Liver (tissue), 9 donors: ENCODE measurements around the gene DNAJC5G. TPM values are rescaled to one million over a fixed set of nuclear protein-coding genes. Genes with fewer than 3 reads are reported as not detected.

ENCODE experiments used
- DNase-seq: peaks from one replicate; pipeline ENCODE4 v3.0.0-alpha.2; 2017; ENCODE audit warnings: low spot score
- H3K27ac ChIP-seq, 2 donors: one replicate each; pipeline ENCODE4 v1.7.0; 2013; ENCODE audit warnings: inconsistent platforms in 2 of 2, low read length in 2 of 2, control low read depth in 1 of 2, low read depth in 1 of 2, mild to moderate bottlenecking in 1 of 2
- H3K27me3 ChIP-seq, 4 donors: one replicate each; pipeline versions ENCODE4 v1.6.1 to v1.7.0; 2013; ENCODE audit warnings: low read length in 3 of 4, inconsistent platforms in 1 of 4, mild to moderate bottlenecking in 1 of 4, moderate library complexity in 1 of 4; ENCODE audit not compliant: control insufficient read depth in 4 of 4, insufficient read depth in 4 of 4
- H3K36me3 ChIP-seq, 4 donors: one replicate each; pipeline versions ENCODE4 v1.6.1 to v1.7.0; 2013; ENCODE audit warnings: low read length in 3 of 4, mild to moderate bottlenecking in 3 of 4, low read depth in 1 of 4, moderate library complexity in 1 of 4; ENCODE audit not compliant: control insufficient read depth in 4 of 4, insufficient read depth in 3 of 4
- H3K4me1 ChIP-seq, 4 donors: one replicate each; pipeline versions ENCODE4 v1.6.1 to v1.7.0; 2013; ENCODE audit warnings: low read length in 3 of 4, mild to moderate bottlenecking in 3 of 4, moderate library complexity in 1 of 4; ENCODE audit not compliant: control insufficient read depth in 4 of 4, insufficient read depth in 4 of 4
- H3K4me3 ChIP-seq, 3 donors: one replicate each; pipeline versions ENCODE4 v1.6.1 to v1.7.0; 2013; ENCODE audit warnings: low read length in 3 of 3, control low read depth in 1 of 3, low read depth in 1 of 3, mild to moderate bottlenecking in 1 of 3
- H3K9ac ChIP-seq, 2 donors: one replicate each; pipeline ENCODE4 v1.7.0; 2013; ENCODE audit warnings: low read length in 2 of 2, mild to moderate bottlenecking in 2 of 2, moderate library complexity in 2 of 2, control low read depth in 1 of 2, low read depth in 1 of 2
- H3K9me3 ChIP-seq, 4 donors: one replicate each; pipeline versions ENCODE4 v1.6.1 to v1.7.0; 2013; ENCODE audit warnings: low read length in 3 of 4; ENCODE audit not compliant: control insufficient read depth in 4 of 4
- ATF3 ChIP-seq: IDR thresholded peaks from 2 replicates; pipeline ENCODE4 v1.6.1; 2016; ENCODE audit warnings: antibody characterized with exemption
- CTCF ChIP-seq: fragments of 150-350 bp; IDR thresholded peaks from 2 replicates; pipeline ENCODE4 v1.5.1; 2017; ENCODE audit warnings: improper control_type of control experiment, low read depth, low read length; ENCODE audit not compliant: missing input control
- EGR1 ChIP-seq, 2 donors: IDR thresholded peaks; 2 replicates each; pipeline ENCODE4 v1.6.1; 2016 to 2018; ENCODE audit warnings: antibody characterized with exemption in 2 of 2, low read depth in 2 of 2
- FOXA1 ChIP-seq: IDR thresholded peaks from 2 replicates; pipeline ENCODE4 v1.6.1; 2016; ENCODE audit warnings: antibody characterized with exemption
- FOXA2 ChIP-seq: IDR thresholded peaks from 2 replicates; pipeline ENCODE4 v1.6.1; 2016; ENCODE audit warnings: antibody characterized with exemption
- GABPA ChIP-seq, 2 donors: IDR thresholded peaks in 1 of 2; conservative IDR thresholded peaks in 1 of 2; 2 replicates each; pipeline ENCODE4 v1.6.1; 2016; ENCODE audit warnings: antibody characterized with exemption in 2 of 2, mild to moderate bottlenecking in 1 of 2, moderate library complexity in 1 of 2
- HNF4A ChIP-seq, 2 donors: conservative IDR thresholded peaks; 2 replicates each; pipeline ENCODE4 v1.6.1; 2016; ENCODE audit warnings: antibody characterized with exemption in 2 of 2, mild to moderate bottlenecking in 2 of 2
- HNF4G ChIP-seq: IDR thresholded peaks from 2 replicates; pipeline ENCODE4 v1.6.1; 2016; ENCODE audit warnings: antibody characterized with exemption
- MAX ChIP-seq: IDR thresholded peaks from 2 replicates; pipeline ENCODE4 v1.6.1; 2016; ENCODE audit warnings: antibody characterized with exemption
- NR2F2 ChIP-seq: IDR thresholded peaks from 2 replicates; pipeline ENCODE4 v1.6.1; 2016; ENCODE audit warnings: antibody characterized with exemption
- RAD21 ChIP-seq, 2 donors: IDR thresholded peaks; 2 replicates each; pipeline ENCODE4 v1.6.1; 2016; ENCODE audit warnings: antibody characterized with exemption in 2 of 2, mild to moderate bottlenecking in 2 of 2
- REST ChIP-seq: IDR thresholded peaks from 2 replicates; pipeline ENCODE4 v1.6.1; 2016; ENCODE audit warnings: antibody characterized with exemption, mild to moderate bottlenecking
- SP1 ChIP-seq: IDR thresholded peaks from 2 replicates; pipeline ENCODE4 v1.6.1; 2018; ENCODE audit warnings: antibody characterized with exemption, mild to moderate bottlenecking
- ZBTB33 ChIP-seq: IDR thresholded peaks from 2 replicates; pipeline ENCODE4 v1.6.1; 2016; ENCODE audit warnings: antibody characterized with exemption
- WGBS: extraction: QIAGEN DNeasy Blood & Tissue Kit; methylation state at CpG from one replicate; pipeline ENCODE4 v1.1.7; 2013; 5-methylcytosine and 5-hydroxymethylcytosine counted together
- polyA plus RNA-seq, 2 donors: library from polyadenylated mRNA; stranded (reverse) in 1 of 2; unstranded in 1 of 2; fragments of 200-250 nt in 1 of 2; fragments of >200 nt in 1 of 2; fragmentation: Nextera tagmentation in 1 of 2; extraction: Ambion mirVana in 1 of 2; gene quantifications; one replicate each; pipeline versions ENCODE4 v1.2.1 to v1.2.3, GENCODE V29; 2013 to 2015
- total RNA-seq, 2 donors: library from RNA; depleted of rRNA; stranded (reverse); fragments of >200 nt; gene quantifications; one replicate each; pipeline ENCODE4 v1.2.3, GENCODE V29; 2014
- donor health status: healthy.
- donor health status: healthy.
- donor health status: healthy.
- donor health status: healthy.
- donor health status: healthy.

DNAJC5G gene
- total and polyA plus RNA-seq, 4 donors: not detected

- no peak for TF ChIP-seq HNF4A (conservative IDR thresholded peaks at IDR 0.05)
- no peak for TF ChIP-seq ATF3
- TF ChIP-seq SP1: no peak
Observed at GRCh38 chr2:27245116-27245515, 30.1 kb upstream of the DNAJC5G start (continued).

GRCh38 chr2:27245626-27246025 is 29.6 kb upstream of the DNAJC5G start:
- no peaks in the 10 kb centered on the region for H3K9me3 ChIP-seq
- WGBS: 91% methylated on average over 4 of the region's 4 CpGs
- peaks cover 20 to 39% (median 33%) of the 10 kb centered on the region in 4 donors for H3K36me3 ChIP-seq
- no peak overlapping the region for H3K4me3 ChIP-seq
- H3K27ac ChIP-seq: no peak overlapping the region
- no peaks in the 10 kb centered on the region for H3K27me3 ChIP-seq
- TF ChIP-seq FOXA2: no peak
- no peak for TF ChIP-seq RAD21 (IDR thresholded peaks at IDR 0.05)
- no peak for TF ChIP-seq ATF3
- no peak for TF ChIP-seq HNF4A (conservative IDR thresholded peaks at IDR 0.05)
- no peak for TF ChIP-seq GABPA (IDR thresholded peaks at IDR 0.05 in 1 of 2, conservative IDR thresholded peaks at IDR 0.05 in 1 of 2)
- TF ChIP-seq MAX: no peak
- TF ChIP-seq HNF4G: no peak
- TF ChIP-seq EGR1 (IDR thresholded peaks at IDR 0.05; ENCODE audit: low read depth in 2 of 2): no peak
- TF ChIP-seq CTCF: no peak
- TF ChIP-seq REST: no peak
- TF ChIP-seq NR2F2: no peak
- TF ChIP-seq SP1: no peak
- DNase-seq: no peak
- no peak overlapping the region for H3K9ac ChIP-seq
- peaks cover 0 to 7% (median 3%) of the 10 kb centered on the region in 4 donors for H3K4me1 ChIP-seq

- no peaks in the 10 kb centered on the region for H3K27me3 ChIP-seq
- peaks cover 0 to 7% (median 3%) of the 10 kb centered on the region in 4 donors for H3K4me1 ChIP-seq
- H3K4me3 ChIP-seq: no peak overlapping the region
- H3K9me3 ChIP-seq: no peaks in the 10 kb centered on the region
- H3K36me3 ChIP-seq: peaks cover 6 to 16% (median 14%) of the 10 kb centered on the region in 4 donors
- DNase-seq: no peak
- H3K9ac ChIP-seq: no peak overlapping the region
- WGBS: 80% methylated on average over 4 of the region's 4 CpGs
- H3K27ac ChIP-seq: no peak overlapping the region
- TF ChIP-seq HNF4G (no peak), REST (no peak), ZBTB33 (no peak), EGR1 (IDR thresholded peaks at IDR 0.05; ENCODE audit: low read depth in 2 of 2) (no peak), ATF3 (no peak), FOXA1 (no peak), CTCF (no peak), NR2F2 (no peak), HNF4A (conservative IDR thresholded peaks at IDR 0.05) (no peak)
Observed at GRCh38 chr2:27247893-27248292, 27.3 kb upstream of the DNAJC5G start.
